GM12872 (cell line): ENCODE measurements around the gene TRPM3.
A peak's percentile ranks its signal among the peaks of the same experiment; 100 is the strongest.

Source experiments
- TF ChIP-seq, protein P1 (sequence below): IDR thresholded peaks from 3 replicates; pipeline ENCODE4 v1.5.1; 2011; ENCODE audit warnings: low read depth, mild to moderate bottlenecking, low read length, moderate library complexity; ENCODE audit not compliant: insufficient read depth

The TRPM3 gene

DNA sequence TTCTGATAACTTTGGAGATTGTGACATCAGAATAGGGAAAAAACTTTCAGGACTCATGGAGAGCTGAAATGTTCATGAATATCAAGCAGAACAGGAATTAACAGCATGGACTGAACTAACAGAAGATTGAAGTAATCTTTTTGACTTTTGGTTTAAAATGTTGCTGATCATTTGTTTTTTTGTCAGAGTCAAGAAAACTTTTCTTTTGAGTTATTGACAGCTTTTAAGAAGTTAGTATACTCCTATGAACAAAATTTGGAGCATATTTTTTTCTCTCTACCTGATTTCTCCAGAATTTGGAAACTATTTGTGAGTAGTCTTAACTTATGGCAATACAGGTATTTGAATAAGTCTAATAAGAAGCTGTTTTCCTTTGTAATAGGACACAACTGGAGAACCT is 462.7 kb downstream of the TRPM3 start:
- TF ChIP-seq, protein P1, sequence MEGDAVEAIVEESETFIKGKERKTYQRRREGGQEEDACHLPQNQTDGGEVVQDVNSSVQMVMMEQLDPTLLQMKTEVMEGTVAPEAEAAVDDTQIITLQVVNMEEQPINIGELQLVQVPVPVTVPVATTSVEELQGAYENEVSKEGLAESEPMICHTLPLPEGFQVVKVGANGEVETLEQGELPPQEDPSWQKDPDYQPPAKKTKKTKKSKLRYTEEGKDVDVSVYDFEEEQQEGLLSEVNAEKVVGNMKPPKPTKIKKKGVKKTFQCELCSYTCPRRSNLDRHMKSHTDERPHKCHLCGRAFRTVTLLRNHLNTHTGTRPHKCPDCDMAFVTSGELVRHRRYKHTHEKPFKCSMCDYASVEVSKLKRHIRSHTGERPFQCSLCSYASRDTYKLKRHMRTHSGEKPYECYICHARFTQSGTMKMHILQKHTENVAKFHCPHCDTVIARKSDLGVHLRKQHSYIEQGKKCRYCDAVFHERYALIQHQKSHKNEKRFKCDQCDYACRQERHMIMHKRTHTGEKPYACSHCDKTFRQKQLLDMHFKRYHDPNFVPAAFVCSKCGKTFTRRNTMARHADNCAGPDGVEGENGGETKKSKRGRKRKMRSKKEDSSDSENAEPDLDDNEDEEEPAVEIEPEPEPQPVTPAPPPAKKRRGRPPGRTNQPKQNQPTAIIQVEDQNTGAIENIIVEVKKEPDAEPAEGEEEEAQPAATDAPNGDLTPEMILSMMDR, result no peak

DNA sequence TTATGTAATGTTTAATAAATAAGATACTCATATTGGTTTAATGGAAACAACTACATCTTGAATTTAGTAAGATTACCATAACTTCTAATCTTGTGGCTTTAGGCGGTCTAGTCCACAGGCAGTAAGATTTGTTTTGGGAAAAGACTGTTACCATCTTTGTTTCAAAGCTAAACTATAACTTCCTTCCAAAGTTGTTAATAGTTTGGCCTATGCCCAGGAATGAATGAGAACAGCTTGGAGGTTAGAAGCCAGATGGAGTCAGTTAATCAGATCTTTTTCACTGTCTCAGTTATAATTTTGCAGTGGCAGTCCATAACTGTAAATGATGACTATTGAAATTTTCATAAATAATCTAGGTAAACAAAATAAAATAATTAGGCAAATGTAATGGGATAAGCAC is 465.1 kb downstream of the TRPM3 start:
- TF ChIP-seq, protein P1, result no peak

DNA sequence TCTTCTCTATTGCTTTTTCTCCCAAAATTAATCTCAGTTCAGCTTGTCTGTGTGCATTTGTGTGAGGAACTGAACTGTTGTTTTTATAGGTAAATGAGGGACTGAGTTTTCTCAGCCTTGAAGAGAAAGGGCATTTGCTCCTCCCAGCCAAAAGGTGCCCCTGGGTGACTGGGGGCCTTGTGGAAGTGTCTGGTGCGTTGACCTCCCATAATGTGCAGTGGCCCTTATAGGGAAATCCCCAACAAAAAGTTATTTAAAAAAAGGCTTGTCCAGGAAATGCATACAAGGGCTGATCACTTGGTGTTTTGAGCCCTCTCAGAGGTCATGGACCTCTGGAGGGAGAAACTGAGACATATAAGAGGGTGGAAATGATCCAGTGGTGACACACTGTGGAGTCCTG is 467.3 kb downstream of the TRPM3 start:
- TF ChIP-seq, protein P1, result no peak

DNA sequence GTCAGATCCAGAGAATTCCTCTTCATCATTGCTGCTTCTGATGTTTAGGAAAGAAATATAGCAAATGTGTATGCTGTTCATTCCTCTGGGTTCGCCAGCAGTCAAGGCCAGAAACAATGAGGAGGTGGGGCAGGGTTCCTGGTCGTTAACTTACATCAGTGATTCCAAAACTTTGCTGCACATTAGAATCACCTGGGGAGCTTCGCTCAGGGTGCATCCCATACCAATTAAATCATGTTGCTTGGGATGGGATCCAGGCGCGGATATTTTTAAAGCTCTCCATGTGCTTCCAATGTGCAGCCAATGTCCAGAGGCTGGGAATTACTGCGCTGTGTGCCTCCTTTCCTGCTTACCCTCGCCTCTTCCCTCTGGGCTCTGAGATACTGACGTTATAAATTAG is 479.1 kb downstream of the TRPM3 start:
- TF ChIP-seq, protein P1, result no peak

DNA sequence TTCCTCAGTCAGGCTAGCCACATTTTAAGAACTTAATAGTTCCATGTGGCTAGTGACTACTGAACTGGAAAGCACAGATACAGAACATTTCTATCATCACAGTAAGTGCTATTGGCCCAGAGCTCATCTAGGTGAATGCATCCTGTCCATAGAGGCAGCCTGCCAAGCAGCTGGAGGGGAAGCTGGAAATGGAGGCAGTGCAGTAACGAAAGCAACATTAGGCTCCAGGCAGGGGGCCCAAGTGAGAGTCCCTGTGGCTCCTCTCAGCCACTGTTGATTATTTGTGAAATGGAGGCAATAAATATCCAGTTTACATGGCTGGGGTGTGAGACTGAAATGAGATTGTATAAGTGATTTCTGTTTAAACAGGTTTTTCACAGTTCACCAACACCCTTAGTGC is 479.8 kb downstream of the TRPM3 start:
- TF ChIP-seq, protein P1, result no peak

DNA sequence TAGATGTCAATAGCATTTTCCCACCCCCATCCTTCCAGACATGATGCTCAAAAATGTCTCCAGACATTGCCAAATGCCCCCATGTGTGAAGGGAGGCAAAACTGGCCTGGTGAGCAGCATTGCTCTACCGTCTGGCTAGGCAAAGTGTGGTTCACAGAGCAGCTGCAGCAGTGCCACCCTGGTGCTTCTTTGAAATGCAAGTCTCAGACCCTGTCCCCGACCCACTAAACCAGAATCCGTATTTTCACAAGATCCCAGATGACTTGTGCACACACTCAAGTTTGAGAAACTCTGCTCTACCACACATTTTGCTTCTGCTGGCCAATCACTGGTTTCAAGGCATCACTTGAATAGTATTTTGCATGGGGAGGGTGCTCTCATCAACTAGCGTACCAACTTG is 480.4 kb downstream of the TRPM3 start:
- TF ChIP-seq, protein P1, result no peak

DNA sequence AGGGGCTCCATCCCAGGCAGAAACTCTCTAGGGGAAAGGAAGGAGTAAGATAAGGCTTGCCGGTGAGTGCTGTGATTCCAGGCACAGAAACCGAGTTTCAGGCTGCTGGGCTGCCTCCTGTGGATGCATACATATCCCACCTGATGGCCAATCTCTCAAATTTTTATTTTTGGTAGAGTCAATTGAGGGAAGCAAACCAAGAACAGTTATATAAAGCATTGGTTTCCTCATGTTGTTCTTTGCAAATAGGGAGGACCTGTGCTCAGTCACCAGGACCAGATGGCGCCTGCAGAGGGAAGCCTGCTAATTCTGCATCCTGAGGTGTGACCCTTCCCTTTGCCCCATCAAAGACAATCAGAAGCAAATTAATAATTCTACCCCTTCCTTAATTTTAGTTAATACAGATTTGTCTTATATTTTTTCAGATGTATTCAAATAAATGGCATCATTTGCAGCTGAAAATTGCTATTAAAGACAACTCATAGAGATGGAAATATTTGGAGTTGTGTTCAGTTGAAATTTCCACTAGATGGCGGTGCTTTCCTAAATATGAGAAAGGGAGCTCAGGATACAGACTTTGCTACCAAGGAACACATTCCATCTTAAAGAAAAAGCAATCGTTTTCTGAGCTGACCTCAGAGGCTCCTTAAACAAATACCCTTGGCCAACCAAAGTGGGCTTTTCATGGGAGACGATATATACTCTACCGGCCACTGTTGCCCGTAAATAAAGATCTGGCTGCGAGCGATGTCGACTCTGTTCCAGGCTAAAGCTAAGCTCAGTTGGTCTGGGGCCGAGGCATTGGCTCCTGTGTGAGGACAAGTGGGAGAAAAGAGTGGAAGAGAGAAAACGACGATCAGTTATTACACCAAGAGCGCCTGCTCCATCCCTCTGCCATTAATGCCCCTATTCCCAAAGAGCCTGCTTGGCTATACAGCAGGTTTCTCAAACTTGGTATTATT is 481.3 kb downstream of the TRPM3 start:
- TF ChIP-seq, protein P1, result peak; percentile 56
